ENCODE measurements around the gene ZFPM1. TPM values are rescaled to one million over a fixed set of nuclear protein-coding genes. Genes with fewer than 3 reads are reported as not detected.
A peak's percentile ranks its signal among the peaks of the same experiment; 100 is the strongest.

ZFPM1 gene
- total RNA-seq, 3 donors from 2014 or later, result 14.2 to 17.3 (median 15.9) TPM

- no peaks in the 10 kb centered on the region for H3K27me3 Mint-ChIP-seq (ENCODE audit: low read depth)
- no peak overlapping the region for H3K4me3 Mint-ChIP-seq
- peaks cover 18% of the 10 kb centered on the region for H3K36me3 Mint-ChIP-seq (ENCODE audit: insufficient read depth)
- H3K4me1 Mint-ChIP-seq (ENCODE audit: low read depth), result peaks cover 31% of the 10 kb centered on the region
- no peaks in the 10 kb centered on the region for H3K9me3 Mint-ChIP-seq
- ATAC-seq (no peak), DNase-seq (no peak)
Observed at GRCh38 chr16:88580371-88580770, 127.3 kb downstream of the ZFPM1 start.

GRCh38 chr16:88581033-88581432 is 128.0 kb downstream of the ZFPM1 start:
- Mint-ChIP-seq H3K36me3 (ENCODE audit: insufficient read depth) (peaks cover 20% of the 10 kb centered on the region), H3K4me3 (no peak overlapping the region), H3K9me3 (no peaks in the 10 kb centered on the region), H3K27me3 (ENCODE audit: low read depth) (no peaks in the 10 kb centered on the region), H3K4me1 (ENCODE audit: low read depth) (peaks cover 33% of the 10 kb centered on the region)
- DNase-seq (no peak), ATAC-seq (no peak)

- no peak overlapping the region for H3K4me3 Mint-ChIP-seq
- peaks cover 31% of the 10 kb centered on the region for H3K4me1 Mint-ChIP-seq (ENCODE audit: low read depth)
- DNase-seq (no peak), ATAC-seq (peak in 1 of 2 donors; percentile 29)
- no peaks in the 10 kb centered on the region for H3K27me3 Mint-ChIP-seq (ENCODE audit: low read depth)
- H3K9me3 Mint-ChIP-seq, result no peaks in the 10 kb centered on the region
- peaks cover 25% of the 10 kb centered on the region for H3K36me3 Mint-ChIP-seq (ENCODE audit: insufficient read depth)
Observed at GRCh38 chr16:88582912-88583575, 130.0 kb downstream of the ZFPM1 start.

GRCh38 chr16:88584676-88585075 is 131.6 kb downstream of the ZFPM1 start:
- Mint-ChIP-seq H3K4me1 (ENCODE audit: low read depth) (peaks cover 41% of the 10 kb centered on the region), H3K4me3 (no peak overlapping the region), H3K9me3 (no peaks in the 10 kb centered on the region), H3K27me3 (ENCODE audit: low read depth) (no peaks in the 10 kb centered on the region), H3K36me3 (ENCODE audit: insufficient read depth) (peaks cover 28% of the 10 kb centered on the region)
- ATAC-seq (no peak), DNase-seq (no peak)

GRCh38 chr16:88585269-88585668 is 132.2 kb downstream of the ZFPM1 start:
- DNase-seq (no peak), ATAC-seq (no peak)
- Mint-ChIP-seq H3K4me1 (ENCODE audit: low read depth) (peaks cover 42% of the 10 kb centered on the region), H3K36me3 (ENCODE audit: insufficient read depth) (peaks cover 29% of the 10 kb centered on the region), H3K4me3 (no peak overlapping the region), H3K9me3 (no peaks in the 10 kb centered on the region), H3K27me3 (ENCODE audit: low read depth) (no peaks in the 10 kb centered on the region)

- no peak for DNase-seq
- no peaks in the 10 kb centered on the region for H3K9me3 Mint-ChIP-seq
- peaks cover 29% of the 10 kb centered on the region for H3K36me3 Mint-ChIP-seq (ENCODE audit: insufficient read depth)
- H3K4me3 Mint-ChIP-seq, result no peak overlapping the region
- H3K4me1 Mint-ChIP-seq (ENCODE audit: low read depth), result peaks cover 38% of the 10 kb centered on the region
- no peaks in the 10 kb centered on the region for H3K27me3 Mint-ChIP-seq (ENCODE audit: low read depth)
- no peak for ATAC-seq
Observed at GRCh38 chr16:88585927-88586581, 133.0 kb downstream of the ZFPM1 start.

Other genes with a start within 250 kb of the ZFPM1 start
- 1 to 10 TPM; 1.3 to 1.6 (median 1.3) TPM for gene ZNF469, start 70.3 kb upstream of the ZFPM1 start, total RNA-seq
- 100 to 1,000 TPM; 117 to 122 (median 118) TPM for gene ZC3H18, start 117.1 kb downstream of the ZFPM1 start, total RNA-seq
- gene IL17C, start 185.3 kb downstream of the ZFPM1 start, total RNA-seq, result not detected
- 100 to 1,000 TPM; 110 to 147 (median 117) TPM for gene CYBA, start 197.8 kb downstream of the ZFPM1 start, total RNA-seq
- gene MVD, start 209.8 kb downstream of the ZFPM1 start, total RNA-seq, result 10 to 100 TPM; 39.0 to 49.2 (median 44.4) TPM
- 1 to 10 TPM in 2 of 3 donors, under 1 TPM in 1; 0.90 to 1.3 (median 1.2) TPM for gene SNAI3, start 233.2 kb downstream of the ZFPM1 start, total RNA-seq

All from activated T-cell treated with anti-CD3 and anti-CD28 coated beads, Interleukin-2, amount 50 U/mL, for 4 hours (primary cell).